Central memory CD4-positive, alpha-beta T cell (primary cell): ENCODE results near the gene ZDHHC7.

Source experiments
- DNase-seq: peaks from one replicate; pipeline ENCODE4 v3.0.0; 2022

Gene ZDHHC7

DNA sequence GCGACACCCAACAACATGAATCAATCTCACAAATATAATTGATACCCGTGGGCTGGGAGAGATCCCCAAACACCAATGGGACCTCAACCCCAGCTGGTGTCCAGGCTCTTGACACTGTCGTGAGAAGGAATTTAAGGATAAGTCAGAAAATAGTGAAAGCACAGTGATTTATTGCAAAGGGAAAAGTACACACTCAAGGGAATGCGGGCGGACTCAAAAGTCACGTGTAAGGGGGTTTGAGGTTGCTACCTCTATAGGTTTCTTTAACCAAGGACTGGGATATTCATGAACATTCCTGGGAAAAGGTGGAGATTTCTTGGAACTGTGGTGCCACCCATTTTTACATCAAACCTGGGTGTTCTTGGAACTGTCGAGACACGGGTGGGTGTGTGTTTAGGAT lies 6.3 kb upstream of the ZDHHC7 start:
- no peak for DNase-seq

DNA sequence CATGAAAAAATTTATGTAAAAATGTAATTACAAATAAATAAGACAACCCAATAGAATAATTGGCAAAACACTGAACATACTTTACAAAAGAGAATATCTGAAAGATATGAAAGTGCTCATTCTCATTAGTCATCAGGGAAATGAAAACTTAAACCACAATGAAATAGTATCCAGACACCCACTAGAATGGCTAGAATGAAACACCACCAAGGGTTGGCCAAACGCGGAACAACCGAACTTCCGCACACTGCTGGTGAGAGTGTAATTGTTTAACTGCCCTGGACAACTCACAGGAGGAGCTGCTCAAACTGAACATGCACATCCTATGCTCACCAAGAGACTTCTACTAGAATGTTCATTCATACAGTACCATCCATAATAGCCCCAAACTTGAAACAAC lies 5.8 kb upstream of the ZDHHC7 start:
- no peak for DNase-seq

DNA sequence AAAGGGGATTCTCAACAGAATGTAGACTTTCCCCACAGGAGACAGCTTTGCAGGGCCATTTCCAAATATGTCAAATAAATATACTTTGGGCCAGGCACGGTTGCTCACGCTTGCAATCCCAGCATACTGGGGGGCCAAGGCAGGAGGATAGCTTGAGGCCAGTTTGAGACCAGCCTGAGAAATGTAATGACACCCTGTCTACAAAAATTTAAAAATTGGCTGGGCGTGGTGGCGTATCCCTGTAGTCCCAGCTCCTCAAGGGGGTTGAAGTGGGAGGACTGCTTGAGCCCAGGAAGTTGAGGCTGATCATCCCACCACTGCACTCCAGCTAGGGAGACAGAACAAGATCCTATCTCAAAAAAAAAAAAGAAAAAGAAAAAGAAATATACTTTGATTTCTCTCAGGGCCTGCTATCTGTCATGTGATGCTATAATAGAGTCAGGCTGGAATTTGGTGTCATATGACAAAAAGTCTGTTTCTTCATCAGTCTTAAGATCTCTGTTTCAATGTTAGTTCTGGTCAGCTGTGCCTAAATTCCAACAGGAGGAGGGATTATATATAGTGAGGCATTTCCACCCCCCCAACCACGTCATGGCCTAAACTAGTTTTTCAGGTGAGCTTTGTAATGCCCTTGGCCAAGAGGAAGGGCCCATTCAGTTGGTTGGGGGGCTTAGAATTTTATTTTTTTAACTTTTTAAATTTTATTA lies 4.3 kb upstream of the ZDHHC7 start:
- no peak for DNase-seq

GRCh38 chr16:85014311-85014710 lies 3.0 kb upstream of the ZDHHC7 start:
- no peak for DNase-seq

- DNase-seq, result no peak
Measured at GRCh38 chr16:85011846-85012284, 530 bp upstream of the ZDHHC7 start.

DNA sequence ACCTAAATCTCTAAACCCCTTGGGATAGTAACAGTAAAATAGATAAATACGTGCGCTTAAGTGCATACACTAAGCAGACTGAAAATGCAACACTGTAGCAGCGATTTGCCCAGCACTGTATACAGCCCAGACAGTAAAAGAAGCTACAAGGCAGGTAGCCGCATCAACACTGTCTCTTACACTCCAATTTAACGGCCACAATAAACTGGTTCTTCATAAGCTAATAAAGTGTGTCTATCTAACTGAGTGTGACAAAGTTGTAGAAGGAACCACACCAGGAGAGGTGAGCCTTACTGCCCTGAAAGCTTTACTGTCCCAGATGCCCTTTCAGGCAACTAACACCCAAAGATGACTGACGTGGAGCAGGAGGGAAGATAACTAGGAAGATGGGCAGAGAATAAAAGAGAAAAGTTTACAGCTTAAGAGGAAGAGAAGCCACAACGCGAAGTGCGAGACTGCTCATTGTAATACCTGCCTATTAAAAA lies 847 bp downstream of the ZDHHC7 start:
- DNase-seq, result no peak

GRCh38 chr16:85008271-85008670 lies 3.1 kb downstream of the ZDHHC7 start:
- no peak for DNase-seq

- DNase-seq, result no peak
Measured at GRCh38 chr16:85007496-85008214, 3.7 kb downstream of the ZDHHC7 start.

DNA sequence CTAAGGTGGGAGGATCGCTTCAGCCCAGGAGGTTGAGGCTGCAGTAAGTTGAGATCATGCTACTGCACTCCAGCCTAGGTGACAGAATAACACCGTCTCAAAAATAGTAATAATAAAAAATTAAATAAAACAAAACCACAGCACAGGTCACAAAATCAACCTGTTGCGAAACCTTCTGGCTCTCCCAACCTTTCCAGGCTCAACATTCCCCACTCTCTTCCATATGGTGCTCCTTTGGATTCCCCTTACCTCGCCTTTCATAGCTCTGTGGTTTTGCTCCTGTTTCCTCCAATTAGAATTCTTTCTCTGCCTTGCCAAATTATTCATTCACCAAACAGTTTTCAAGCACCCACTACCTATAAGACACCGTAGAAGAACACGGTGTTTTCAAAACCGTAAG lies 4.7 kb downstream of the ZDHHC7 start:
- DNase-seq, result no peak

DNA sequence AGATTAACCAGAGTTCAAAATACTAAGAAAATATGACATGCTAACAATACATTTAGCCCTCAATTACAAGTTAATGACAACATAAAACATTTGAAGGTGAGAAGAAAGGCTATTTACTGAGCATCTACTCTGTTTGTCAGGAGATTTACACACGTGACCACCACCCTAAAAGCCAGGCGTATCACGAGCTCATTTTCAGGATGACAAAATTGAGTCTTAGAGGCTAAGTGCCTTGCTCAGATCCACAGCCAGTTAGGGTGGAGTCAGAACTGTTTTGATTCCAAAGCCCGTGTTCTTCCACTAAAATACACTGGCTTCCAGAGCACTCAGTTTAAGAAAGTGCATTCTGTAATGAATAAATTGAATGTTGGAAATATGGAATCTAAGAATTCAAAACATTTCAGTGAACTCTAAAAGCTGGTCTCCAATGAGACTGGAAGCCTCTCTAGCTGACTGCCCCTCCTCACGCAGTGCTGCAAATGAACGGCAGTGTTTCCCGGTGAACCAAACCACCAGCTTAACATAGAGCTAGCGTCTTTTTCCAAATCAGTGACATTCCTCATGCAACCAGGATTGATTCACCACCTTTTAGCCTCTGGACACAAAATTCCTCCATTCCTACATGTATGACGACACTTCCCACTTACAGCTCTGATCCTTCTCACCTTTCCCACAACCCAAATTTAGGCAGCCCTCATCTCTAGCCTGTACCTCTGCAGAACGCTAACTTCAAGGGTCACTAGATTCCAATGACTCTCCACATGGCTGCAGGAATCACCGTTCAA lies 5.9 kb downstream of the ZDHHC7 start:
- DNase-seq, result no peak

GRCh38 chr16:85004587-85005205 lies 6.6 kb downstream of the ZDHHC7 start:
- DNase-seq, result no peak

GRCh38 chr16:85003725-85004586 lies 7.4 kb downstream of the ZDHHC7 start:
- no peak for DNase-seq

DNA sequence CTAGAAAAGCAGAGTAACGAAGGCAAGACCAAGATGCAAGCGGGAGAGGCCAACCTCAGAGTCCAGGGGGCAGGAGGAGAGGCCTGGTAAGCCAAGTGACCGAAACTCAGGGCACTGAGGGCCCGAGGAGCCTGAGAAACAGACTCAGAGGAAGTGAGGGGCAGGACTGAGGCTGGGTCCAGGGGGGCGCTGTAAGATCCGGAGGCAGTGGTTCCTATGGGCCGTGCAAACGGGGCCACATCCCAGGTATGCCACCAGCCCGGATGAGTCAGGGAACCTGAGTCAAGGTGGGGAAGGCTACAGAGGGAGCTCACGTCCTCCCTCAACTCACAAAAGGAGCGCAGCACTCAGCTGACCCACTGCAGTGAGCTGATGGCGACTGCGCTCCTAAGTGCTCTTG lies 8.3 kb downstream of the ZDHHC7 start:
- no peak for DNase-seq

GRCh38 chr16:85002608-85003007 lies 8.7 kb downstream of the ZDHHC7 start:
- DNase-seq, result no peak

DNA sequence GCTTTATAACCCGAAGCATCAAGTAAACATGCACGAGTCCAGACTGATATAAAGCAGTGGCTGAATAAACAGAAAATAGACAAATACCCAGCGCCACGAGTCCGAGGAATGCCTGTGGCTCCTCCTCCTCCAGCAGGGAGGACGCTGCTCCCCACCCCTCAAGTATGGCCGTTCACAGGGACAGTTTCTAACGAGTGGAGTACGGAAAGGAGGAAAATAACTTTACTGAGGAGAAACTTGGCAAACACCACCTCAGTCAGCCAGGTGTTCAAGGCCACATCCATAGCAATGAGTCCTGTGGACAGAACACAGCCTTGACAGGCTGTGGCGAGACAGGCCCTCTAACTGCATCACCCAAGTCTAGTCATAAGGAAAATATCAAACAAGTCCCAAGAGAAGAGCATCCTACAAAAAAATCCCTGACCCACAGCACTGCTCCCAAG lies 9.2 kb downstream of the ZDHHC7 start:
- no peak for DNase-seq

DNA sequence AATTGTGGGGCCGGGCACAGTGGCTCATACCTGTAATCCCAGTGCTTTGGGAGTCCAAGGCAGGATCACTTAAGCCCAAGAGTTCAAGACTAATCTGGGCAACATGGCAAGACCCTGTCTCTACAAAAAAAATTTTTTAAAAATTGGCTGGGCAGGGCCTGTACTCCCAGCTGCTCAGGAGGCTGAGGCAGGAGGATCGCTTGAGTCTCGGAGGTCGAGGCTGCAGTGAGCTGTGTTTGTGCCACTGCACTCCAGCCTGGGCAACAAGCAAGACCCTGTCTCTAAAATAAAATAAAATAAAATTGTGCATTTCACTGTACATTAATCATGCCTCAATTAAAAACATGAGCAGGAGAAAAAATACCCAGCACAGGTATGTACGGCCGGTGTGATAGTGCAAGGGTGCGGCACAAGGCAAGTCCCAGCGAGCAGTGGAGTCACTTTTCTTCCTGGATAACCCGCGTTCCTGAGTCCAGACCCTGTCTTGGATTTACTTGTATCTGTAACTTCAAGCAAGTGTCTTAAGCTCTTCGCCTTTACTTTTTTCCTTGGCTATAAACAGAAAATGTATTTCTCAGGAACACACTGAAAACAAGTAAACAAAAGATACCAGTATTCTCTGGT lies 11.4 kb downstream of the ZDHHC7 start:
- DNase-seq, result no peak

- no peak for DNase-seq
Measured at GRCh38 chr16:84999200-84999599, 12.1 kb downstream of the ZDHHC7 start.

DNA sequence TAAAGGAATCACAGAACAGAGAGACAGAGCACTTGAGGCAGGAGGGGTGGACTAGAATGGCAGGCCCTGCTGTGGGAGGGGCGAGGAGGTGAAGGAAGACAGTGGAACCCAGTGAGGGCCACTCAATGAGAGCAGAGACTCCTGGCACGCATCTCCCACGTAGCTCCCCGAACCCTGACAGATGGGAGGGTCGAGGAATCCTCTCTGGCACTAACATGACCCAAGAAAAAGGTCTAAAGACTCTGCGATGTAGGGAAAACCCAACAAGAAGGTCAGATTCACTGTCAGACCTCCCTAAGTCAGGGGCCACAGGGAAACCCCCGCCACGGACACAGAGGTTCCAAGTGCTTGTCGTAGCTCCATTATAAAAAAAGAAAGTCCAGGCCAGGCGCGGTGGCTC lies 15.0 kb downstream of the ZDHHC7 start:
- DNase-seq, result no peak

GRCh38 chr16:84995663-84996062 lies 15.7 kb downstream of the ZDHHC7 start:
- peak; percentile 28 for DNase-seq

DNA sequence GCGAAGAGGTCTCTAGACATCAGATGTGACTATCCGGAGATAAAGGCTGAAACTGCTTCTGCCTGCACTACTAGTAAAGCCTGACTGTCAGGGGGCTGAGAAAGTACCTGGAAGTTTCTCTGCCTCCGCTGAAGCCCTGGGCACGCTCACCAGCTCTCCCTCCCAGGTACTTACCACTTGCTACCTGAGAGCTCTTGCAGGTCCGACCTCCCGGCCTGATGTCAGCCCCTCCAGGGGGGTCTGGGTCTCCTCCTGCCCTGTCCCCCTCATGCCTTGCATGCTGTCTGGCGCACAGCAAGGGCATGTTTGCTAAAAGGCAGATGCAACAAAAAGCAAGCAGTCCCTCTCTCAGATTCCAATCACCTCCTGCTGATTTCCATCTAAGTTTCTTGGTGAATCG lies 17.4 kb downstream of the ZDHHC7 start:
- DNase-seq, result no peak

DNA sequence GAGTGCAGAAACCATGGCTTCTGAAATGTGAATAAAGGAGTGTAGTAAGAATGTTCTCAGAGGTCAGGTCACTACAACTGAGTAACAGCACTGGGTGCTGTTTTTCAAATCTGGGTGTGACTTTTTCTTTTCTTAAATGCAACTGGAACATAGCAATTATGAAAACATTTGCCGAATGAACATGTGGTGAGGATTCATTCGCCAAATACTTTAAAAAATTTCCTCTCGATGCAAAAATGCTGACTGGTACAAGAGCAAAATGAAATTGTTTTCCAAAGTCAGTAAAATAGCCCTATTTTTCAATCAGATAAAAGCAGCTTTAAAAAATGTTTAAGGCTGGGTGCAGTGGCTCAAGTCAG lies 18.6 kb downstream of the ZDHHC7 start:
- DNase-seq, result no peak

GRCh38 chr16:84990782-84991181 lies 20.6 kb downstream of the ZDHHC7 start:
- DNase-seq, result no peak
